NCI-H82 (cell line): ENCODE results near the gene ZNF513.
A peak's percentile ranks its signal among the peaks of the same experiment; 100 is the strongest.
"Not testable (repeated sequence)": the region's sequence is repeated elsewhere in the genome, so short reads cannot be mapped to it uniquely, and the experiment has no call there.

Experiments used
- DNase-seq: peaks from one replicate; lab custom pipeline; 2025; lab: John Stamatoyannopoulos, UW

ZNF513 gene

GRCh38 chr2:27356056-27356381 lies 24.5 kb downstream of the ZNF513 start:
- DNase-seq, result peak; percentile 86

DNA sequence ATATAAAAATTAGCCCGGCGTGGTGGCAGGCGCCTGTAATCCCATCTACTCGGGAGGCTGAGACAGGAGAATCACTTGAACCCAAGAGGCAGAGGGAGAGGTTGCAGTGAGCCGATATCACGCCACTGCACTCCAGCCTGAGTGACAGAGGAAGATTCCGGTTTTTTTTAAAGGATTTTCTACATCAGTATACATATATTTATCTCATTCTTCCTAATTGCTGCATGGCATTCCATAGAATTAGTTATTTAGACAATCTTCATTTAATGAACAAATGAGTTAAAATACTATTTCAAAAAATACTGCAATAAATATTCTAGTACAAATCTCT lies 26.0 kb downstream of the ZNF513 start:
- DNase-seq, result no peak

DNA sequence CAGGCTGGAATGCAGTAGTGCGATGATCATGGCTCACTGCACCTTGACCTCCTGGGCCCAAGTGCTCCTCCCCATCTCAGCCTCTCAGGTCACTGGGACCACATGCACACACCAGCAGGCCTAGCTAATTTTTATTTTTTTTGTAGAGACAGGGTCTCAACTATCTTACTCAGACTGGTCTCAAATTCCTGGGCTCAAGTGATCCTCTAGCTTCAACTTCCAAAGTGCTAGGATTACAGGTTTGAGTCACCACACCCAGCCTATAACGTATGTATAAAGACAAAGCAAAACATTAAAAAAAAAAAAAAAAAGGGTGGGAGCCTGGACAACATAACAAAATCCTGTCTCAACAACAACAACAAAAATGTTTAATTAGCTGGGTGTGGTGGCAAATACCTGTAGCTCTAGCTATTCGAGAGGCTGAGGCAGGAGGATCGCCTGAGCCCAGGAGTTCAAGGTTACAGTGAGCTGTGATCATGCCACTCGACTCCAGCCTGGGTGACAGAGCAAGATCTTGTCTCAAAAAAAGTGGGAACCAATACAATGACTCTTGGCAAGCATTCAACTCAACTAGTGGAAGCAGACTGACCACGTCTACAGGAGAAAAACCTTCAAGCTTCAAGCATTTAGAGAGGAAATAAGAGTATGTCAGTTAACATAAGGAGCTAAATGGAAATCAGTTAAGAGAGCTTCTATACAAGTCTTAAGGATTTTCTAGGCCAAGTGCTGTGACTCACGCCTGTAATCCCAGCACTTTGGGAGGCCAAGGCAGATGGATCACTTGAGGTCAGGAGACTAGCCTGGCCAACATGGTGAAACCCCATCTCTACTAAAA lies 26.6 kb downstream of the ZNF513 start:
- DNase-seq, result peak; percentile 51

DNA sequence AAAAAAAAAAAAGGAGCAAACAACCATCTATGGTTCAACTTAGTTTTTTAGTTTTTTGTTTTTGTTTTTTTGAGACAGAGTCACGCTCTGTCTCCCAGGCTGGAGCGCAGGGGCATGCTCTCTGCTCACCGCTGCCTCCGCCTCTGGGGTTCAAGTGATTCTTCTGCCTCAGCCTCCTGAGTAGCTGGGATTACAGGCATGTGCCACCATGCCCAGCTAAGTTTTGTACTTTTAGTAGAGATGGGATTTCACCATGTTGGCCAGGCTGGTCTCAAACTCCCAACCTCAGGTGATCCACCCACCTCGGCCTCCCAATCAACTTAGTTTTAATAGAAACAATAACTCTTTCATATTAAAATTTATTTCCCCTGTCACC lies 27.2 kb downstream of the ZNF513 start:
- DNase-seq, result not testable (repeated sequence)

DNA sequence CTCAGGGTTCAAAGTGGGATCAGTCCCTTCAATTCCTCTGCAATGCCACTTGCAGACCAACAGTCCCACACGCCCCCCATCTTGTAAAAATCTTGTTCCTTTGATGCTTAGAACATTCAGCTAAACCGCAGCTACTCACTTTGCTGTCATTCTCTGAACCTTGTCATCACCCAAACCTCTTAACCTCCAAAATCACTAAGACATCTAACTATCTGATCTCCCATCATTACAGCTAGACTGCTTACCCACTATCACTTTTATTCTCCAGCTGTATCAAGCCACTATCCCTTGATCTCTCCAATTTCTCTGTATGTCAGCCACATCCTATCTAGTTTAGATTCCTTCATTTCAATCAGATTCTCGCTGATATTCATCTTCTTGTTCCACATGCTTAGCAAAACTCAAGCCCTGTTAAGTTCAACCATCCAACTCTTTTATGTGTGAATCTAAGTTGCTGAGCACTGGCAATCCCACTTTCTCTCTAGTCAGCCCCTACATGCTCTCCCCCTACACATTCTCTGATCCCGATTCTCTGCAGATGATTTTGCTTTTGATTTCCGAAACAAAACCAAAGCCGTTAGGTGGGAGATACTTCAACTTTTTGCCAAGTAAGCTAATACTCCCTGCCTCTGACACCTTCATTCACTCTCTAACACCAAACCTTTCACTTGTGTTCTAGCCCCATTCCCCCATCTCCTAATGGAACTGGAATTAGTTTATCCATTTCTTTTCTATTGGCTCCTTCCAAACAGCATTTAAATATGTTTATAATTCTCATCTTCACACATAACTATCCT lies 28.5 kb downstream of the ZNF513 start:
- no peak for DNase-seq

DNA sequence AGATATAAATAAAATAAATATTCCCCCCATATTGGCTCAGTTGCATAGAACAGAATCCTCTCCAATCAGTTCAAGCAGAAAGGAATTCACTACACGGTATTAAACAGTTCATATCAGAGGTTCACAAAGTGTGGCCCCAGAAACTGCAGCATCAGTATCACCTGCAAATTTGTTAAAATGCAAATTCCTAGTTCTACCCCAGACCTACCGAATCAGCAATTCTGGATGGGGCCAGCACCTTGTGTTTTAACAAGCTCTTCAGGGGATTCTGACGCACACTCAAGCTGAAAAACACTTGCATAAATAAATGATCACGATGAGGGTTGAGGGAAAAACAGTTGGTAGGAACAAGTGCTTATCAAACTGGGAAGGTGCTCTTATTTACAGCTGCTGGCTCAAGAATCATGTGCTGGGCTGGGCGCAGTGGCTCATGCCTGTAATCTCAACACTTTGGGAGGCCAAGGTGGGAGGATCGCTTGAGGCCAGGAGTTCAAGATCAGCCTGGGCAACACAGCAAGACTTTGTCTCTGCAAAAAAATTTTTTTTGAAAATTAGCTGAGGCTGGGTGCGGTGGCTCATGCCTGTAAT lies 30.3 kb downstream of the ZNF513 start:
- no peak for DNase-seq

- peak; percentile 71 for DNase-seq
These were observed 32.9 kb downstream of the ZNF513 start for GRCh38 chr2:27347641-27348040.

GRCh38 chr2:27336173-27336572 lies 44.4 kb downstream of the ZNF513 start:
- DNase-seq, result no peak

GRCh38 chr2:27335311-27335710 lies 45.2 kb downstream of the ZNF513 start:
- DNase-seq, result no peak
